ENCODE results near the gene CNTNAP2. TPM values are rescaled to one million over a fixed set of nuclear protein-coding genes. Genes with fewer than 3 reads are reported as not detected.

CNTNAP2 gene
- total RNA-seq, 4 donors from 2014 or later = 0.42 to 0.71 TPM; not detected in 2

- WGBS, 2 donors = 57 to 60% methylated on average over 3 of the region's 3 CpGs
- intact Hi-C loops (cut with DNase I; ENCODE audit: low total_unique reads) = no loop called here
- TF ChIP-seq POLR2A (IDR thresholded peaks at IDR 0.05) = no peak
- TF ChIP-seq CTCF (IDR thresholded peaks at IDR 0.05) = no peak
- DNase-seq (ENCODE audit: low spot score in 2 of 2) = no peak
- H3K4me3 ChIP-seq (ENCODE audit: low read depth, poor library complexity, severe bottlenecking) = no peak overlapping the region
These were observed 2056.8 kb downstream of the CNTNAP2 start for GRCh38 chr7:148173369-148173768.

GRCh38 chr7:148174376-148174775 lies 2057.8 kb downstream of the CNTNAP2 start:
- intact Hi-C loops (cut with DNase I; ENCODE audit: low total_unique reads) = no loop called here
- WGBS, 2 donors = 81 to 82% methylated on average over 7 to 8 of the region's 8 CpGs
- TF ChIP-seq CTCF (IDR thresholded peaks at IDR 0.05) (no peak), POLR2A (IDR thresholded peaks at IDR 0.05) (no peak)
- no peak for DNase-seq (ENCODE audit: low spot score in 2 of 2)
- H3K4me3 ChIP-seq (ENCODE audit: low read depth, poor library complexity, severe bottlenecking) = no peak overlapping the region

- no peak for DNase-seq (ENCODE audit: low spot score in 2 of 2)
- intact Hi-C loops (cut with DNase I; ENCODE audit: low total_unique reads) = no loop called here
- no peak for TF ChIP-seq POLR2A (IDR thresholded peaks at IDR 0.05)
- TF ChIP-seq CTCF (IDR thresholded peaks at IDR 0.05) = no peak
- H3K4me3 ChIP-seq (ENCODE audit: low read depth, poor library complexity, severe bottlenecking) = no peak overlapping the region
- 90 to 96% methylated on average over 2 of the region's 2 CpGs for WGBS, 2 donors
These were observed 2058.9 kb downstream of the CNTNAP2 start for GRCh38 chr7:148175512-148175911.

GRCh38 chr7:148177972-148178371 lies 2061.4 kb downstream of the CNTNAP2 start:
- intact Hi-C loops (cut with DNase I; ENCODE audit: low total_unique reads) = no loop called here
- no peak for DNase-seq (ENCODE audit: low spot score in 2 of 2)
- TF ChIP-seq POLR2A (IDR thresholded peaks at IDR 0.05) (no peak), CTCF (IDR thresholded peaks at IDR 0.05) (no peak)
- H3K4me3 ChIP-seq (ENCODE audit: low read depth, poor library complexity, severe bottlenecking) = no peak overlapping the region

- no peak overlapping the region for H3K4me3 ChIP-seq (ENCODE audit: low read depth, poor library complexity, severe bottlenecking)
- TF ChIP-seq POLR2A (IDR thresholded peaks at IDR 0.05) = no peak
- TF ChIP-seq CTCF (IDR thresholded peaks at IDR 0.05) = no peak
- no peak for DNase-seq (ENCODE audit: low spot score in 2 of 2)
- intact Hi-C loops (cut with DNase I; ENCODE audit: low total_unique reads) = no loop called here
These were observed 2063.5 kb downstream of the CNTNAP2 start for GRCh38 chr7:148180075-148180474.

GRCh38 chr7:148182264-148182663 lies 2065.7 kb downstream of the CNTNAP2 start:
- no peak overlapping the region for H3K4me3 ChIP-seq (ENCODE audit: low read depth, poor library complexity, severe bottlenecking)
- DNase-seq (ENCODE audit: low spot score in 2 of 2) = no peak
- 57 to 81% methylated on average over 5 of the region's 5 CpGs for WGBS, 2 donors
- TF ChIP-seq POLR2A (IDR thresholded peaks at IDR 0.05) (no peak), CTCF (IDR thresholded peaks at IDR 0.05) (no peak)
- intact Hi-C loops (cut with DNase I; ENCODE audit: low total_unique reads) = no loop called here

All from lower leg skin (tissue), 4 donors.